Measurements from ENCODE around the gene SMPX. TPM values are rescaled to one million over a fixed set of nuclear protein-coding genes. Genes with fewer than 3 reads are reported as not detected.

Gene SMPX
- total and polyA plus RNA-seq, 8 donors: 0.09 to 0.28 TPM; not detected in 6

GRCh38 chrX:21700275-21700674 lies 57.6 kb downstream of the SMPX start:
- intact Hi-C loops (cut with DNase I): no loop called here
- H3K36me3 ChIP-seq: no peaks in the 10 kb centered on the region
- DNase-seq (no peak), FAIRE-seq (no peak), ATAC-seq (no peak)
- no peaks in the 10 kb centered on the region for H3K4me1 ChIP-seq
- 70 to 84% methylated on average over 5 of the region's 5 CpGs for WGBS, 2 donors
- no peak for TF ChIP-seq CTCF (IDR thresholded peaks at IDR 0.05)
- no peak overlapping the region for H3K27ac ChIP-seq
- H3K27me3 ChIP-seq: no peaks in the 10 kb centered on the region
- H3K9me3 ChIP-seq: no peaks in the 10 kb centered on the region
- no peak overlapping the region for H3K4me3 ChIP-seq

- intact Hi-C loops (cut with DNase I): no loop called here
- Histone ChIP-seq H3K9me3 (no peaks in the 10 kb centered on the region), H3K27me3 (no peaks in the 10 kb centered on the region), H3K27ac (no peak overlapping the region), H3K4me1 (no peaks in the 10 kb centered on the region), H3K36me3 (no peaks in the 10 kb centered on the region), H3K4me3 (no peak overlapping the region)
- DNase-seq (no peak), ATAC-seq (no peak), FAIRE-seq (no peak)
- 45 to 61% methylated on average over 3 of the region's 3 CpGs for WGBS, 2 donors
- TF ChIP-seq CTCF (IDR thresholded peaks at IDR 0.05): no peak
These were observed 58.8 kb downstream of the SMPX start for GRCh38 chrX:21699136-21699535.

GRCh38 chrX:21698272-21698671 lies 59.6 kb downstream of the SMPX start:
- Histone ChIP-seq H3K27me3 (no peaks in the 10 kb centered on the region), H3K4me1 (no peaks in the 10 kb centered on the region), H3K9me3 (no peaks in the 10 kb centered on the region), H3K27ac (no peak overlapping the region), H3K4me3 (no peak overlapping the region), H3K36me3 (no peaks in the 10 kb centered on the region)
- DNase-seq: no peak
- no peak for TF ChIP-seq CTCF (IDR thresholded peaks at IDR 0.05)
- no peak for FAIRE-seq
- WGBS, 2 donors: 46 to 55% methylated on average over 4 of the region's 4 CpGs
- no peak for ATAC-seq
- intact Hi-C loops (cut with DNase I): no loop called here

GRCh38 chrX:21691512-21692018 lies 66.4 kb downstream of the SMPX start:
- no peak for FAIRE-seq

More at GRCh38 chrX:21691512-21692018, 66.4 kb downstream of the SMPX start:
- intact Hi-C loops (cut with DNase I): no loop called here
- TF ChIP-seq CTCF (IDR thresholded peaks at IDR 0.05): no peak
- H3K4me1 ChIP-seq: no peaks in the 10 kb centered on the region
- ATAC-seq (no peak), DNase-seq (no peak)
- peaks cover 0 to 16% (median 0%) of the 10 kb centered on the region in 4 donors for H3K27me3 ChIP-seq
- no peaks in the 10 kb centered on the region for H3K36me3 ChIP-seq
- H3K4me3 ChIP-seq: no peak overlapping the region
- no peaks in the 10 kb centered on the region for H3K9me3 ChIP-seq
- H3K27ac ChIP-seq: no peak overlapping the region
- 79 to 88% methylated on average over 3 of the region's 3 CpGs for WGBS, 2 donors

All from pancreas (tissue), 10 donors.